GM12878 (cell line): Measurements from ENCODE around the gene TACC2. TPM values are rescaled to one million over a fixed set of nuclear protein-coding genes. Genes with fewer than 3 reads are reported as not detected.

Source experiments
- ATAC-seq: fragments of 200-7000 bp; cut with Tn5 transposase; 3 replicates; pipeline ENCODE4 v1.9.1; 2020; ENCODE audit warnings: mild to moderate bottlenecking, moderate library complexity
- BruUV-seq: library from RNA; stranded (reverse); fragments of 400-500 nt; replicated peaks from 2 replicates; lab custom pipeline; 2021; lab: Mats Ljungman, UMichigan
- CTCF ChIA-PET: fragments of 300-600 bp; sonication (Branson Sonifier 250); formaldehyde crosslinking; extraction: SDS; loops from one replicate; lab custom pipeline; 2021; ENCODE audit warnings: inconsistent platforms; lab: Yijun Ruan, JAX
- POLR2A ChIA-PET: fragments of 350-600 bp; formaldehyde crosslinking; extraction: SDS; loops from one replicate; lab custom pipeline; 2021; ENCODE audit warnings: inconsistent platforms; lab: Charles Lee
- RAD21 ChIA-PET: fragments of 300-600 bp; sonication (Branson Sonifier 250); formaldehyde crosslinking; loops from one replicate; lab custom pipeline; 2023; ENCODE audit warnings: antibody characterized with exemption; ENCODE audit not compliant: unreplicated experiment; lab: Charles Lee
- SMC1A ChIA-PET: fragments of 300-600 bp; sonication (Branson Sonifier 250); formaldehyde crosslinking; loops from one replicate; lab custom pipeline; 2023; ENCODE audit not compliant: unreplicated experiment, uncharacterized antibody; lab: Charles Lee
- DNase-seq: peaks from one replicate; pipeline ENCODE4 v3.0.0-alpha.2; 2011; ENCODE audit warnings: low read depth, low spot score
- FAIRE-seq: peaks from 3 replicates; lab custom pipeline; 2011; peaks lifted over from hg19 to GRCh38; lab: Jason Lieb, UNC
- H2AFZ ChIP-seq: 2 replicates; pipeline ENCODE4 v1.6.0; 2011; ENCODE audit warnings: low read depth, low read length, control low read depth; ENCODE audit not compliant: control insufficient read depth
- H3K27ac ChIP-seq: 2 replicates; pipeline ENCODE4 v1.5.1; 2011; ENCODE audit warnings: control low read depth; ENCODE audit not compliant: control insufficient read depth, insufficient read depth
- H3K27me3 ChIP-seq, 2 experiments: replicated peaks in 1 of 2; 2 replicates each; pipeline versions ENCODE4 v1.6.0 to v1.6.1; 2011; ENCODE audit warnings: low read length in 1 of 2; ENCODE audit not compliant: control insufficient read depth in 2 of 2, insufficient read depth in 2 of 2
- H3K36me3 ChIP-seq, 2 experiments: 2 replicates each; pipeline ENCODE4 v1.5.1; 2011; ENCODE audit warnings: low read length in 1 of 2; ENCODE audit not compliant: control insufficient read depth in 2 of 2, insufficient read depth in 2 of 2
- H3K4me1 ChIP-seq: 2 replicates; pipeline ENCODE4 v1.6.1; 2011; ENCODE audit warnings: mild to moderate bottlenecking, low read length, moderate library complexity, mixed read lengths; ENCODE audit not compliant: control insufficient read depth, insufficient read depth
- H3K4me2 ChIP-seq: 2 replicates; pipeline ENCODE4 v1.6.0; 2011; ENCODE audit warnings: control low read depth; ENCODE audit not compliant: control insufficient read depth, insufficient read depth
- H3K4me3 ChIP-seq: fragments of 200-600 bp; sonication (generic); 2 replicates; pipeline ENCODE4 v1.5.1; 2016
- H3K79me2 ChIP-seq: 2 replicates; pipeline ENCODE4 v1.6.0; 2011; ENCODE audit warnings: low read length; ENCODE audit not compliant: control insufficient read depth, insufficient read depth
- H3K9ac ChIP-seq: 2 replicates; pipeline ENCODE4 v1.8.0; 2011; ENCODE audit warnings: low read length, control low read depth, mixed read lengths; ENCODE audit not compliant: control insufficient read depth, insufficient read depth
- H3K9me3 ChIP-seq: replicated peaks from 3 replicates; pipeline ENCODE4 v1.5.1; 2011; ENCODE audit warnings: mild to moderate bottlenecking, low read length; ENCODE audit not compliant: control insufficient read depth, insufficient read depth
- H4K20me1 ChIP-seq: 2 replicates; pipeline ENCODE4 v1.6.0; 2011; ENCODE audit not compliant: control insufficient read depth, insufficient read depth
- FOS ChIP-seq: IDR thresholded peaks from 3 replicates; pipeline ENCODE4 v1.6.1; 2011; ENCODE audit warnings: borderline replicate concordance; ENCODE audit not compliant: insufficient read length; ENCODE audit errors: extremely low read depth
- IRF4 ChIP-seq: IDR thresholded peaks from 2 replicates; pipeline ENCODE4 v1.6.1; 2011; ENCODE audit warnings: low read depth, low read length
- NR2F1 ChIP-seq: fragments of 450-650 bp; conservative IDR thresholded peaks from 2 replicates; pipeline ENCODE4 v1.6.1; 2017; ENCODE audit warnings: mild to moderate bottlenecking
- WGBS: methylation state at CpG from one replicate; pipeline ENCODE4 v1.1.6; 2016; ENCODE audit warnings: low lambda C conversion rate; ENCODE audit not compliant: insufficient replicate concordance, insufficient coverage; ENCODE audit errors: missing lambda C conversion rate; 5-methylcytosine and 5-hydroxymethylcytosine counted together
- in situ Hi-C: fragments of 300-500 bp; cut with MboI; formaldehyde crosslinking; loops from 9 replicates; pipeline ENCODE4 v1.14.3; 2018; ENCODE audit warnings: mixed read lengths
- intact Hi-C: fragments of 100-400 bp; cut with micrococcal nuclease; formaldehyde crosslinking; loops from one replicate; pipeline ENCODE4 v1.14.2; 2022; ENCODE audit not compliant: unreplicated experiment
- polyA plus RNA-seq, 11 experiments: library from polyadenylated mRNA; depleted of rRNA in 4 of 11; unstranded in 6 of 11; stranded (reverse) in 5 of 11; fragments of >200 nt; fragmentation: Nextera tagmentation in 4 of 11; fragmentation: Illumina TruSeq in 1 of 11; extraction: Ambion mirVana in 4 of 11; extraction: Trizol in 1 of 11; gene quantifications; 1 replicate in 1 of 11; 2 replicates in 10 of 11; pipeline versions ENCODE4 v1.2.1 to v1.2.3, GENCODE V29; 2011 to 2016; ENCODE audit warnings: inconsistent platforms in 2 of 11, missing spikeins in 2 of 11, low read depth in 1 of 11
- total RNA-seq, 4 experiments: library from RNA; depleted of rRNA in 3 of 4; stranded (reverse); fragments of >200 nt in 3 of 4; fragmentation: Illumina TruSeq in 1 of 4; extraction: Trizol in 1 of 4; gene quantifications; 2 replicates each; pipeline versions ENCODE4 v1.2.1 to v1.2.3, GENCODE V29; 2013 to 2021
- TF ChIP-seq, protein P1 (sequence below): fragments of 450-650 bp; IDR thresholded peaks from 2 replicates; pipeline ENCODE4 v1.6.1; 2017; ENCODE audit warnings: antibody characterized with exemption, mild to moderate bottlenecking, moderate library complexity
- TF ChIP-seq, protein P2 (sequence below): fragments of 450-650 bp; IDR thresholded peaks from 2 replicates; pipeline ENCODE4 v1.6.1; 2014; ENCODE audit warnings: mild to moderate bottlenecking

TACC2 gene
- total and polyA plus RNA-seq, 10 of the 15 experiments (the other 5 are each of a cell fraction or from before 2014, with no cell fraction given): 0.07 to 0.64 (median 0.13) TPM; not detected in 5

DNA sequence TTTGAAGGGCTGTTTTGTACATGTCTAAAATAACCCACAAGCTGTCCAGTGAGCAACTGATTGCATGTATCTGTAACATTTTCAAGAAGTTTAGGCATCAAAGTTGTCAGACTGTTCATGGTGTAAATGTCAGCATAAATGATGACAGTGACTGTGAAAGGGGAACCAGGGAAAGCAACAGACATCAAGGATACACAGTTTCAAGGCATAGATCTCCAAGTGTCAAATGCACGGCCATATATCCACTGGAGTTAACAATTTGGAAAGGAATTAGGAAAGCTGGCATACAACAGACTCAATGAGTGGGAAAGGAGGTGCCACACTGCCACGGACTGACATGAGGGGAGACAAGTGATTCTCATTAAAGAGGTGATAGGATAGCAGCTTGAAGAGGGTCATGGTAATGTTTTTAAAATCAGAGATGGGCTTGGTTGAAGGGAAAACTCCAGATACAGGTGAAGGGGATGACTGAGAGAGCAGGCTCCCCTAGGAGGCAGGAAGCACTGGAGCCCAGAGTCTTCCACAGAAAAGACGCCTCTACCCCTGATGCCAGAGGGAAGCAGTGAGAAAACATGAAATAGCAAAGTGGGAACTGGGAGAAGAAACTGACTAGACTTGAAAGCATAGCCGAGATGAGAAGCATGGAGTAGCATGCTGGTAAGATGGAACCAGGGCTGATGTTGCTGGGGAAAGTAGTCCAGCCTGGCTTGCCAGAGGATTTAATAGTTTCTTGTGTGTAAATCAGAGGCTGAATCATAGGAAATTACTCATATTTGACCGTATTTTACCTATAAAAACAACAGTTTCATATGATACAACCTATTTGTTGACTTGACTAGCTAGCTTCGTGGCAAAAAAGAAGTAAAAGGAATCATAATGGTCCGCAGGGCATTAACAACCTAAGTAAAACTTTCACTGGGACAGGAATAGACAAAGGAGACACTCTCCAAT, 32.6 kb upstream of the TACC2 start:
- WGBS: 79% methylated on average over 7 of the region's 7 CpGs
- Histone ChIP-seq H2AFZ (no peak overlapping the region), H3K4me3 (no peak overlapping the region), H3K4me1 (no peaks in the 10 kb centered on the region), H3K79me2 (no peaks in the 10 kb centered on the region), H4K20me1 (no peaks in the 10 kb centered on the region), H3K27ac (no peak overlapping the region), H3K9ac (no peak overlapping the region), H3K9me3 (no peaks in the 10 kb centered on the region), H3K36me3 (peaks cover 3 to 13% of the 10 kb centered on the region in 2 experiments; a peak in 3 of 4 replicates), H3K4me2 (no peak overlapping the region), H3K27me3 (no peaks in the 10 kb centered on the region)
- BruUV-seq: no TSS peak
- RAD21 ChIA-PET: no interaction called here
- FAIRE-seq (no peak), DNase-seq (no peak), ATAC-seq (no peak)
- CTCF ChIA-PET: interaction anchor here (0.6 kb wide), 1 partner anchor 1396 kb away, joined by 3 read pairs; no protein-coding TSS in a partner anchor
- intact Hi-C loops: no loop called here
- SMC1A ChIA-PET: interaction anchor here (1.6 kb wide), 1 partner anchor 8 kb away, joined by 7 read pairs; no protein-coding TSS in a partner anchor
- no peak for TF ChIP-seq FOS
- no peak for TF ChIP-seq IRF4
- TF ChIP-seq, protein P1, sequence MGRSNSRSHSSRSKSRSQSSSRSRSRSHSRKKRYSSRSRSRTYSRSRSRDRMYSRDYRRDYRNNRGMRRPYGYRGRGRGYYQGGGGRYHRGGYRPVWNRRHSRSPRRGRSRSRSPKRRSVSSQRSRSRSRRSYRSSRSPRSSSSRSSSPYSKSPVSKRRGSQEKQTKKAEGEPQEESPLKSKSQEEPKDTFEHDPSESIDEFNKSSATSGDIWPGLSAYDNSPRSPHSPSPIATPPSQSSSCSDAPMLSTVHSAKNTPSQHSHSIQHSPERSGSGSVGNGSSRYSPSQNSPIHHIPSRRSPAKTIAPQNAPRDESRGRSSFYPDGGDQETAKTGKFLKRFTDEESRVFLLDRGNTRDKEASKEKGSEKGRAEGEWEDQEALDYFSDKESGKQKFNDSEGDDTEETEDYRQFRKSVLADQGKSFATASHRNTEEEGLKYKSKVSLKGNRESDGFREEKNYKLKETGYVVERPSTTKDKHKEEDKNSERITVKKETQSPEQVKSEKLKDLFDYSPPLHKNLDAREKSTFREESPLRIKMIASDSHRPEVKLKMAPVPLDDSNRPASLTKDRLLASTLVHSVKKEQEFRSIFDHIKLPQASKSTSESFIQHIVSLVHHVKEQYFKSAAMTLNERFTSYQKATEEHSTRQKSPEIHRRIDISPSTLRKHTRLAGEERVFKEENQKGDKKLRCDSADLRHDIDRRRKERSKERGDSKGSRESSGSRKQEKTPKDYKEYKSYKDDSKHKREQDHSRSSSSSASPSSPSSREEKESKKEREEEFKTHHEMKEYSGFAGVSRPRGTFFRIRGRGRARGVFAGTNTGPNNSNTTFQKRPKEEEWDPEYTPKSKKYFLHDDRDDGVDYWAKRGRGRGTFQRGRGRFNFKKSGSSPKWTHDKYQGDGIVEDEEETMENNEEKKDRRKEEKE: no peak
- no peak for TF ChIP-seq NR2F1
- TF ChIP-seq, protein P2, sequence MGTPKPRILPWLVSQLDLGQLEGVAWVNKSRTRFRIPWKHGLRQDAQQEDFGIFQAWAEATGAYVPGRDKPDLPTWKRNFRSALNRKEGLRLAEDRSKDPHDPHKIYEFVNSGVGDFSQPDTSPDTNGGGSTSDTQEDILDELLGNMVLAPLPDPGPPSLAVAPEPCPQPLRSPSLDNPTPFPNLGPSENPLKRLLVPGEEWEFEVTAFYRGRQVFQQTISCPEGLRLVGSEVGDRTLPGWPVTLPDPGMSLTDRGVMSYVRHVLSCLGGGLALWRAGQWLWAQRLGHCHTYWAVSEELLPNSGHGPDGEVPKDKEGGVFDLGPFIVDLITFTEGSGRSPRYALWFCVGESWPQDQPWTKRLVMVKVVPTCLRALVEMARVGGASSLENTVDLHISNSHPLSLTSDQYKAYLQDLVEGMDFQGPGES: no peak
- POLR2A ChIA-PET: no interaction called here
- in situ Hi-C loops: no loop called here
